IMR-90 (cell line): ENCODE results near the gene GNAT1. TPM values are rescaled to one million over a fixed set of nuclear protein-coding genes. Genes with fewer than 3 reads are reported as not detected.

ENCODE experiments used
- ATAC-seq: fragments of 200-7000 bp; cut with Tn5 transposase; 2 replicates; pipeline ENCODE4 v1.9.1; 2020; ENCODE audit warnings: low read depth, mild to moderate bottlenecking, moderate library complexity
- BruUV-seq: library from RNA; stranded (reverse); fragments of 400-500 nt; replicated peaks from 2 replicates; lab custom pipeline; 2021; lab: Mats Ljungman, UMichigan
- CTCF ChIA-PET: fragments of 300-600 bp; formaldehyde crosslinking; extraction: SDS; loops from one replicate; lab custom pipeline; 2021; ENCODE audit warnings: antibody characterized with exemption; lab: Yijun Ruan, JAX
- POLR2A ChIA-PET: fragments of 300-600 bp; sonication (Branson Sonifier 250); formaldehyde crosslinking; loops from one replicate; lab custom pipeline; 2022; ENCODE audit warnings: antibody characterized with exemption; ENCODE audit not compliant: unreplicated experiment; lab: Charles Lee
- DNase-seq: peaks from one replicate; pipeline ENCODE4 v3.0.0; 2013
- H2AFZ ChIP-seq: replicated peaks from 2 replicates; pipeline ENCODE3; 2013; ENCODE audit warnings: low read length, mild to moderate bottlenecking; ENCODE audit not compliant: poor library complexity
- H2AK5ac ChIP-seq: 2 replicates; pipeline ENCODE4 v1.6.1; 2013; ENCODE audit warnings: low read depth, low read length, inconsistent platforms
- H2AK9ac ChIP-seq: replicated peaks from 2 replicates; pipeline ENCODE3; 2013; ENCODE audit warnings: mild to moderate bottlenecking, low read depth, low read length, moderate library complexity; ENCODE audit not compliant: poor library complexity
- H2BK120ac ChIP-seq: 2 replicates; pipeline ENCODE4 v1.6.1; 2013; ENCODE audit warnings: low read depth, low read length, inconsistent platforms
- H2BK15ac ChIP-seq: 3 replicates; pipeline ENCODE4 v1.6.1; 2013; ENCODE audit warnings: low read depth, low read length, inconsistent platforms
- H2BK20ac ChIP-seq: 2 replicates; pipeline ENCODE4 v1.6.1; 2013; ENCODE audit warnings: low read depth, mild to moderate bottlenecking, inconsistent platforms, low read length, moderate library complexity
- H2BK5ac ChIP-seq: 2 replicates; pipeline ENCODE4 v1.6.1; 2013; ENCODE audit warnings: mild to moderate bottlenecking, low read depth, low read length, inconsistent platforms; ENCODE audit not compliant: poor library complexity, severe bottlenecking
- H3K14ac ChIP-seq: replicated peaks from 2 replicates; pipeline ENCODE4 v1.6.1; 2013; ENCODE audit warnings: low read depth, low read length, inconsistent platforms
- H3K18ac ChIP-seq: 2 replicates; pipeline ENCODE4 v1.6.1; 2013; ENCODE audit warnings: low read depth, low read length, control low read depth
- H3K23ac ChIP-seq: 2 replicates; pipeline ENCODE4 v1.6.1; 2013; ENCODE audit warnings: low read depth, low read length, inconsistent platforms
- H3K27ac ChIP-seq: 2 replicates; pipeline ENCODE4 v1.5.1; 2013; ENCODE audit warnings: mild to moderate bottlenecking, control low read depth, low read length; ENCODE audit not compliant: insufficient read depth
- H3K27me3 ChIP-seq: 2 replicates; pipeline ENCODE4 v1.6.1; 2013; ENCODE audit warnings: low read length; ENCODE audit not compliant: control insufficient read depth, insufficient read depth
- H3K36me3 ChIP-seq: 2 replicates; pipeline ENCODE4 v1.6.1; 2013; ENCODE audit warnings: low read length, mixed read lengths; ENCODE audit not compliant: control insufficient read depth, insufficient read depth
- H3K4ac ChIP-seq: 2 replicates; pipeline ENCODE4 v1.6.1; 2013; ENCODE audit warnings: low read depth, low read length, inconsistent platforms
- H3K4me1 ChIP-seq: 2 replicates; pipeline ENCODE4 v1.6.1; 2013; ENCODE audit warnings: low read length, mixed read lengths; ENCODE audit not compliant: control insufficient read depth, insufficient read depth
- H3K4me2 ChIP-seq: 2 replicates; pipeline ENCODE4 v1.6.1; 2013; ENCODE audit warnings: low read depth, mild to moderate bottlenecking, control low read depth, low read length, moderate library complexity
- H3K4me3 ChIP-seq: 2 replicates; pipeline ENCODE4 v1.5.1; 2013; ENCODE audit warnings: low read depth, mild to moderate bottlenecking, control low read depth, low read length, moderate library complexity; ENCODE audit not compliant: insufficient read depth
- H3K56ac ChIP-seq: 2 replicates; pipeline ENCODE4 v1.6.1; 2013; ENCODE audit warnings: low read length, inconsistent platforms; ENCODE audit not compliant: insufficient read depth; ENCODE audit errors: extremely low read depth
- H3K79me1 ChIP-seq, 2 experiments: 2 replicates each; pipeline ENCODE4 v1.6.1; 2013; ENCODE audit warnings: low read length in 2 of 2, inconsistent platforms in 1 of 2, low read depth in 1 of 2
- H3K9ac ChIP-seq: 2 replicates; pipeline ENCODE4 v1.6.1; 2013; ENCODE audit warnings: low read depth, low read length, control low read depth
- H3K9me1 ChIP-seq: 2 replicates; pipeline ENCODE4 v1.6.1; 2013; ENCODE audit warnings: low read length, inconsistent platforms; ENCODE audit not compliant: insufficient read depth
- H3K9me3 ChIP-seq: 2 replicates; pipeline ENCODE4 v1.6.1; 2013; ENCODE audit warnings: low read length; ENCODE audit not compliant: control insufficient read depth, insufficient read depth
- H4K20me1 ChIP-seq: 2 replicates; pipeline ENCODE4 v1.6.1; 2013; ENCODE audit warnings: low read length, inconsistent platforms; ENCODE audit not compliant: insufficient read depth
- H4K5ac ChIP-seq: 2 replicates; pipeline ENCODE4 v1.6.1; 2013; ENCODE audit warnings: mild to moderate bottlenecking, low read depth, low read length, control low read depth
- H4K8ac ChIP-seq, 2 experiments: 2 replicates each; pipeline ENCODE4 v1.6.1; 2013; ENCODE audit warnings: low read depth in 2 of 2, low read length in 2 of 2, control low read depth in 1 of 2, inconsistent platforms in 1 of 2
- H4K91ac ChIP-seq: 2 replicates; pipeline ENCODE4 v1.6.1; 2013; ENCODE audit warnings: low read depth, low read length, inconsistent platforms; ENCODE audit not compliant: insufficient read depth
- MXI1 ChIP-seq: IDR thresholded peaks from 2 replicates; pipeline ENCODE4 v1.6.1; 2012; ENCODE audit warnings: low read depth, mild to moderate bottlenecking, low read length, moderate library complexity, borderline replicate concordance
- WGBS, 2 experiments: methylation state at CpG; one replicate each; pipeline versions ENCODE4 v1.1.5 to v1.1.7; 2013; ENCODE audit warnings: missing lambda C conversion rate in 2 of 2; ENCODE audit not compliant: insufficient read length in 1 of 2; ENCODE audit errors: extremely low coverage in 2 of 2; 5-methylcytosine and 5-hydroxymethylcytosine counted together
- dilution Hi-C: fragments of 300-500 bp; cut with HindIII; formaldehyde crosslinking; loops from one replicate; pipeline ENCODE4 v1.14.3; 2018; ENCODE audit warnings: low sequenced_read_pairs; ENCODE audit not compliant: unreplicated experiment
- in situ Hi-C: fragments of 300-500 bp; cut with MboI; formaldehyde crosslinking; loops from 3 replicates; pipeline ENCODE4 v1.14.3; 2019; ENCODE audit warnings: low sequenced_read_pairs, inconsistent platforms, mixed read lengths
- intact Hi-C: fragments of 100-400 bp; cut with micrococcal nuclease; formaldehyde crosslinking; loops from 2 replicates; pipeline ENCODE4 v1.10.0; 2022
- polyA plus RNA-seq, 3 experiments: library from polyadenylated mRNA; depleted of rRNA; stranded (reverse); fragments of >200 nt; gene quantifications; 2 replicates each; pipeline ENCODE4 v1.2.3, GENCODE V29; 2012; ENCODE audit warnings: low replicate concordance in 1 of 3
- total RNA-seq: library from RNA; depleted of rRNA; stranded (reverse); fragments of >200 nt; gene quantifications from 2 replicates; pipeline ENCODE4 v1.2.3, GENCODE V29; 2012
- TF ChIP-seq, protein P1 (sequence below): fragments of 150-350 bp; IDR thresholded peaks from 2 replicates; pipeline ENCODE4 v1.6.1; 2016; ENCODE audit warnings: low read depth, mild to moderate bottlenecking, low read length, moderate library complexity, borderline replicate concordance

Gene GNAT1
- total and polyA plus RNA-seq, 2 of the 4 experiments (the other 2 are of a cell fraction) = not detected

DNA sequence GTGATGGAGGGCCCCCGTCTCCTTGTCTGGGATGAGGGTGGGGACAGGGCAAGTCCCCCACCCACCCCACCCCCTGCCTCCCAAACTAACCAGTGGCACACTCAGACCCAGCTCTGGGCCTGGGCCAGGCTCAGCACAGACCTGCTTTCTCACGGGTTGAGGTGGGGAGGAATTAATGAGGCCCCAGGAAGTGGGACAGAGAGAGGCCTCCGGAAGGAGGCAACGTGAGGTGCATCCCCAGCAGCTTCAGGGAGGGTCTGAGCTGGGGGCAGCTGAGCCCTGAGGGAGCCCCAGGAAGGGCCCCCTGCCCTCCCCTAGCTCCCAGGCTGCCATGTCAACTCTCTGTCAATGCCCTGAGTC is 29.6 kb downstream of the GNAT1 start:
- H3K14ac ChIP-seq = no peak overlapping the region
- no peak overlapping the region for H2BK120ac ChIP-seq
- CTCF ChIA-PET = interaction anchor here (0.8 to 1.4 kb wide), 2 partner anchors 26 to 100 kb away, joined by 3 to 4 read pairs; no protein-coding TSS in a partner anchor
- H2BK20ac ChIP-seq = no peak overlapping the region
- H3K18ac ChIP-seq = no peak overlapping the region
- in situ Hi-C loops = no loop called here
- ATAC-seq = no peak
- no TSS peak for BruUV-seq
- WGBS, 2 experiments = no CpG with 5 or more reads among the region's 4 CpGs
- H3K4me3 ChIP-seq = no peak overlapping the region
- no peak overlapping the region for H2AFZ ChIP-seq
- H2BK5ac ChIP-seq = no peak overlapping the region
- no peak overlapping the region for H4K5ac ChIP-seq
- peaks cover 18% of the 10 kb centered on the region; the same call in 1 of the 2 replicates for H3K27me3 ChIP-seq
- dilution Hi-C loops = no loop called here
- H3K9ac ChIP-seq = no peak overlapping the region
- H3K27ac ChIP-seq = no peak overlapping the region
- POLR2A ChIA-PET = no interaction called here
- H3K79me1 ChIP-seq = no peaks in the 10 kb centered on the region
- H4K91ac ChIP-seq = no peak overlapping the region
- intact Hi-C loops = no loop called here
- H4K8ac ChIP-seq = no peak overlapping the region
- no peaks in the 10 kb centered on the region for H3K36me3 ChIP-seq
- H2BK15ac ChIP-seq = no peak overlapping the region
- no peak overlapping the region for H3K56ac ChIP-seq
- TF ChIP-seq MXI1 = no peak
- TF ChIP-seq, protein P1, sequence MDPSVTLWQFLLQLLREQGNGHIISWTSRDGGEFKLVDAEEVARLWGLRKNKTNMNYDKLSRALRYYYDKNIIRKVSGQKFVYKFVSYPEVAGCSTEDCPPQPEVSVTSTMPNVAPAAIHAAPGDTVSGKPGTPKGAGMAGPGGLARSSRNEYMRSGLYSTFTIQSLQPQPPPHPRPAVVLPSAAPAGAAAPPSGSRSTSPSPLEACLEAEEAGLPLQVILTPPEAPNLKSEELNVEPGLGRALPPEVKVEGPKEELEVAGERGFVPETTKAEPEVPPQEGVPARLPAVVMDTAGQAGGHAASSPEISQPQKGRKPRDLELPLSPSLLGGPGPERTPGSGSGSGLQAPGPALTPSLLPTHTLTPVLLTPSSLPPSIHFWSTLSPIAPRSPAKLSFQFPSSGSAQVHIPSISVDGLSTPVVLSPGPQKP = no peak
- H3K4me1 ChIP-seq = no peaks in the 10 kb centered on the region
- no peak overlapping the region for H2AK5ac ChIP-seq
- DNase-seq = no peak
- H3K9me3 ChIP-seq = no peaks in the 10 kb centered on the region
- H3K4me2 ChIP-seq = no peak overlapping the region
- no peak overlapping the region for H3K4ac ChIP-seq
- H4K20me1 ChIP-seq = no peaks in the 10 kb centered on the region
- H3K23ac ChIP-seq = no peak overlapping the region
- no peak overlapping the region for H2AK9ac ChIP-seq
- H3K9me1 ChIP-seq = no peaks in the 10 kb centered on the region
